ENCODE data around the gene CYP27C1.

CYP27C1 gene

DNA sequence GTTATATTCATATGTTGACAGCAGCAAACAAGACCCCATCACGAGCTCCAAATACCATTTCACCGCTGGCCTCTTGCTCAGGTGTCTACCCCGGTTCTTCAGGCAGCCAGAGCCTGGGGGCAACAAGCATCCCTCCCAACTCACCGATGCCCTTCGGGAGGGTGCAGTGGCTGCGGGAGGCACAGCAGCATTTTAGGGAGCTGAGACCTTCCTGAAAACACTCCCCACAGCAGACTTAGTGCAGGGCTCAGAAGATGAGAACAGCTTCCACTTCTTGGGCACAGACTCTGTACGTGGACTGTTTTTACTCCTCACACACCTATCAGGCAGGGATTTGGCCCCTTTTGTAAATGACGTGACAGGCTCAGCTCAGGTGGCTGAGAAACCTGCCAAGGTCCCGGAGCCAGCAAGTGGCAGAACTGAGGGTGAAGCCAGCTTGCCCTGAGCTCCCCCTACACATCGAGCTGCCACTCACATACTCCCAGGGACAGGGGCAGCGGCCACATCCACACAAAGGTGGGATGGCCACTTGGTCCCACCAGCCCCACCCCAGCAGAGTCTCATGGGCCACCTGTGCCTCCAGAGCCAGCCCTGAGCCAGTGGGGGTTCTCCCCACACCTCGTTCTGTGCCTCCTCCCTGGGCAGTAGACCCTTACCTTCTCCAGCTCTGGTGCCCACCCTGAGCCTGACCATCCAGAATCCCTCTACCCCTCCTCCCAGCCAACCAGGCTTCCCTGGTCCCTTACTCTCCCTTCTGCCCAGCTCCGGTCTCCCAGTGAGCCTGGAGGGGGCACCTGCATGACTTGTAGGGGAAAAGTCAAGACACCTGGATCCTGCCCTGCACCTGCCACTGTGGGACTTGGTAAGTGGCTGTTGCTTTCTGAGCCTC is 28.5 kb downstream of the CYP27C1 start:
- no peak for DNase-seq

DNA sequence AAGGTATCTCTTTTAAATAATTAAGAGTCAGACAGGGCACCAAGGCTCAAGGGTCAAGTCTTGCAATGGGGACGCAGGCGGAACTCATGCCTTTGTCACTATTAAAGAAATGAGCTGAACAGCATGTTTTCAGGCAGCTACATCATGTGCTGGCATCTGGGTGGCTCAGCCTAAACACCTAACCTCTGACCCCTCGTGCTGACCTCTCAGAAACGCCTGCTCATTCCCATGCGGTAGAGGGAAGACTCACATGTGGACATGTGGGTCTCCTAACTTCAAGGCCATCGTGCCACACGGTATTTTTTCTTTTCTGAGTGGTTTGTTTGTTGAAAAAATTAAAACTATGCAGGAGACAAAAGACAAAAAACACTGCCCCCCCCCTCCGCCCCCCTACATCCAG is 31.3 kb downstream of the CYP27C1 start:
- DNase-seq = no peak

DNA sequence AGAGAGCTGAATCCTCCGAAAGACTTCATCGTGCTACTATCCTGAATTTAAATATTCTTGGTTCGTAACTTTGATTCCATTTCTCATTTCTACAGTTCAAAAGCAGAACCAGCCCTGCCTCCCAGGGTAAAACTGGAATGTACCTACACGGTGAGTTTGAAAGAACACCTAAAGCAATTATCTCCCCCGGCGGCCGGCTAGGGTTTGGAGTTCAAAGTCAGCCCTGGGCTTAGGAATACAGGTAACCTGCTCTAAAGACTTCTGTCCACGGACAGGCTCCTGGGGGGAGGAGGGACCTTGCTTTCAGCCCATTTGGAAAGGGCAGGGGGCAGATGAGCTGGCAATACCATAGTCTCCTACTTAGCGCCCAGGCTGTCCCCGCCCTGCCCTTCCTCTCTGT is 32.3 kb downstream of the CYP27C1 start:
- no peak for DNase-seq

DNA sequence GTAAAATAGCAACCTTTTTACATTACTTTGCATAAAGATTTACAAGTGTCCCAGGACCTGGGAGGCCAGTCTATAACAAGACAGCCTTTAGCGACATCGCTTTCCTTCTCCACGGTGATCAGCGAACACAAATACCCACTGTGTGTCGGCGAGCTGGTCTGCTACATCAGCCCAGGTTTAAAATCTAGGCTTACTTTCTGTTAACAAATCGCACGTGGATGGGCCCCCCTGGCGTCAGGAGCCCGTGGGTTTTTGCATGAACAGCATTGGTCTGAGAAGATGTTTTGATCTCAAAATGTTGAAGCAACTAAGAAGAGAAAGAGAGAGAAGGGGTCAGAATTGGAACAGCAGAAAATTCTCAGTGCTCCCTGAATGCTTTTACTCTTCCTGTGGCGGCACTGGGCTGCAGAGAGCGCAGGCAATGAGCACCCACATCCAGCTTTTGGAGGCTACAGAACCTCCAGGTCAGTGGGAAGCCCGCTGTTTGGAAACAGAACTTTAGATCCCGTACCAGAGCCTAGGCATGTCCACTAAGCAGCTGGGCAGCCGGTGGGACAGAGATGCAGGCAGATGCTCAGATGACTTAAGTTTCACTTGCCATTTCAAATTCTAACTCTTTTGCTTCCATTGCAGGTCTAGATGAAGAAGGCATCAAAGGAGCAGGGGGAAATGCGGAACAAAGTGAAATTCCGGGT is 32.9 kb downstream of the CYP27C1 start:
- DNase-seq = no peak

GRCh38 chr2:127185705-127186104 is 34.4 kb downstream of the CYP27C1 start:
- DNase-seq = no peak

DNA sequence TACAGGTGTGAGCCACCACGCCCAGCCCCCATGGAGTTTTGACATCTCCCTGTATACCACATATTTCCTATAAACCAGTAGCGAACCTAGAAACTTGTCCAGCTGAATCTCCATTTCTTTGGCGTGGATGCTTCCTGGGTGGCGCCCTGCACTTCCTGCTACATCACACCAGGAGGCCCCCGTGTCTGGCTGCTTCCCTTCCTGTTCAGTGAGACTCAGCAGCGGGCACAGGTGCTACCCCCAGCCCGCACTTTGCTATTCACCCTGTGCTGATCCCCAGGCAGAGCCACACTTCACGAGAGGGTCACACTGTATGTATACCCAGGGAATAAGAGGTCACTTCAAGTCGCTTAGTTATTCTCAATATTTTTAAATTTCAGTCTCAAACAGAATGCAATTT is 35.0 kb downstream of the CYP27C1 start:
- no peak for DNase-seq

- no peak for DNase-seq
Observed at GRCh38 chr2:127183771-127184170, 36.3 kb downstream of the CYP27C1 start.

GRCh38 chr2:127182626-127183458 is 37.3 kb downstream of the CYP27C1 start:
- DNase-seq = no peak

DNA sequence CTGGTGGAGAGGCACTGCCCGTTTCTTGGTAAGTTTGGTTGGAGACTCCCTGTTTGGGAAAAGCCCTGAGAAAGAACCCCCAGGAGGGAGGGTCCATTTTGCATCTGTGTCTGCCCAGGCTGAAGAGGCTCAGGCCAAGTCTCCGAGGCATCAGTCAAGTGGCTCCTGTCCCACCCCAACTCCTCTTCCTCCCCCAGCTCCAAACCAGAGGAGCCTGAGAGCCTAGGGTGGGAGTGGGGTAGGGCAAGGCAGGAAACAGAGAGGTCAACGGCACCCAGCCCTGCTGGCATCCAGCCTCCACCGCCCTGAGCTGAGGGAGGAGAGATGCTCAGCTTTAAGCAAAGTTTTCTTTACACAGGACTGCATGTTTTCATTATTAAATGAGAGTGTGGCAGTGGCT is 38.2 kb downstream of the CYP27C1 start:
- no peak for DNase-seq

- DNase-seq = no peak
Observed at GRCh38 chr2:127179766-127180165, 40.3 kb downstream of the CYP27C1 start.

- DNase-seq = no peak
Observed at GRCh38 chr2:127177617-127178263, 42.4 kb downstream of the CYP27C1 start.

DNA sequence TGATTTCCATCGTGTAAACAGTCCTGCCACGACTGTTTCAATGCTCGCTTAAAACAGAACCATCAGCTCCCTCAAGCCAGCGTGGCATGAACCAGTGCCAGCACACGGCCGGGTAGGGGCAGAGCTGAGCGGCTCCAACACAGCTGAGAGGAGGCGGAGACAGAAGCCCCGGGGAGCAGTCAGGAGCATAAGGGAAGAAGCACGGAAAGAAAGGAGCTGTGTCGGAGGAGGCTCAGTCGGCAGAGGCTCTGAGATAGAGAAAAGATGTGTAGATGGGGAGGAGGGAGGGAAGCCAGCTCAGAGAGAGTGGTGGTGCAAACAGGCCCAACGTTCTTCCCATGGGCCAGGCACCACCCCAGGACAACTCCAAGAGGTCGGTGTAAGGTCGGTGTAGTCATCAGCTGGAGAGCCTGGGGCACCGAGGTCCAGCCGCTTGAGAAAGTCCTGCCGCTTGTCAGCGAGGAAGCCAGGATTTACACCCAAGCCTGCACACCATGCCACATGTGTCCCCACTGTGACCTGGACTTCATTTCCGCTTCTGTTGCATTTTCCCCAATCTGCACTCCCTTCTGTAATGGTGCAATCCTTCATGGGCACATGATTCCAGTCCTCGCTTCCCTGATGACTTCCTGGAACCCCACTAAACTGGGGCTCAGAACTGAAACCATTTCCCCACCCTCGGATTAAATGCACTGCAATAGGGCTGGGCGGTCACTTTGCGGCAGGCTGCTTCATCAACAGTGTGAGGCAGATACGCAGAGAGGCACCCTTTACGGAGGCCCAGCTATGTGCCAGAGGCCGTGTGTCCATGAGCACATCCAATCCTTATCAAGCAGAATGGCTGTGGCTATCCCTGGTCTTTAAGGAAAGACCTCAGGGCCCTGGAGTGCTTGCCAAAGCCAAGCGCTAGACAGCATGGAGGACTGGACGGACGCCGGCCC is 43.5 kb downstream of the CYP27C1 start:
- no peak for DNase-seq

DNA sequence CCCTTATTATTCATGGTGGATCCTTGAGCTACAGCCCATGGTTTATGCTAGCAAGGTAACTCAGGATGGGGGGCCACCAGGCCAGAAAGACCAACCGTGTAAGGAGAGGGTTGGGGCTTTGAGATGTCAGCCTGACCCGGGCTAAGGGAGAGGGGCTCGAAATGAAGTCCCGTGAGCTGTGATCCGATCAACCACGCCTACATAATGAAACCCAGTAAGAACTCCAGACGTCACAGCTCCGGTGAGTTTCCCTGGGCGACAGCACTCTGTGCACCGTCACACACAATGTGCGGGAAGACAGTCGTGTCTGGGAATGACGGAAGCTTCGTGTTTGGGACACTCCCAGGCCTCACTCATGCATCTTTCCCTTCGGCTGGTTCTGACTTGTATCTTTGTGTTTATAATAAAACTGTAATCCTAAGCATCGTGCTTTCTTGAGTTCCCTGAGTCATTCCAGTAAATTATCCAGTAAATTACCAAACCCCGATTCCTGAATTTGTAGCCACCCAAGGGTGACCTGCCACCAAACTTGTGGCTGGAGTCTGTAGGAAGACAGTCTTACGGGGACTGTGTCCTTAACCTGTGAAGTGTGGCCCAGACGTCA is 44.2 kb downstream of the CYP27C1 start:
- DNase-seq = no peak

DNA sequence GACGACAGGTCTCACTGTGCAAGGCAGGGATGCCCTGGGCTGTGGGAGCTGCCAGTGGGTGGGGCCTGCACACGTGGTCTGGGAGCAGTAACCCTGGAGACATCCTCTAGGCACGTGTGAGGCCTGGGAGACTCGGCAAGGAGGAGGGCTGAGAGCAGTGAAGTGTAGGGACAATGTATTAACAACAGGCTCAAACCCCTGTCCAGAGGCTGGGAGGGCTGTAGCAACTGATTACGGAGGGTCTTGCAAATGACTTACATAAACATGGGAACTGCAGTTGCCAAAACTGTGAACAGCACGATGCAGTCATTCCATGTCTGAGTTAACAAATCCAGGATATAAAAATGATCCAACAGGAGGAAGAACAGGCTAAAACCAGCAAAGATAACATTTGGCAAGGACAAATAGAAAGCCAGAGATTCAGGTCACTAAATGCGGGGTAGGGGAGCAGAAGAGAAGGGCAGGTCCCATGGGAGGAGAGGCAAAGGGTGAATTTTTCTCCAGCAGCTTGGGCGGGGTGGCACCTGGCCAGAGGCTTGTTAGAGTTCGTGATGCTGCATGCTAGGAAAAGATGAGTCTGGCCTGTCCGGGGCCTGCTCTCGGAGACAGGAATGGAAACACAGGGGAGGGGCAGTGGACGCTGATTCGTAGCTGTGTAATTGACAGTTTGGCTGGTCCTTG is 44.9 kb downstream of the CYP27C1 start:
- DNase-seq = no peak

DNA sequence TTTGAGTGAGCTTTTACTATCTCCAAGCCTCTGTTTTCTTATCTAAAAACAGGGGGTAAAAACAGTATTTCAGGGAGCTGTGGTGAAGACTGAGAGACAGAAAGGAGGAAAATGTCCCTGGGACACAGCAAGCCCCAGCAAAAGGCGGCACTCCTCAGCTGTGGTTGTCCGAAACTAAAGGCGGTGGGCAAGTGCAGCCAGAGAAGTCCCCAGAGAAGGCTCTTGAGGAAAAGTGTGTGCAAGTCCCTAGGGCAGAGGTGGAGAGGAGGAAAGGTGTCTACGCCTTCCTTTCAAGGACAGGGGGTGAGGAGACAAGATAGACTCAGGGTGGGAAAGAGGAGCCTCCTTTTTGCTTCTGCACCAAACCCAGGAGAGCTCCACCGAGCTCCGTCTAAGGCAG is 45.5 kb downstream of the CYP27C1 start:
- no peak for DNase-seq

GRCh38 chr2:127174136-127174535 is 46.0 kb downstream of the CYP27C1 start:
- DNase-seq = no peak

- DNase-seq = no peak
Observed at GRCh38 chr2:127173057-127173456, 47.0 kb downstream of the CYP27C1 start.

DNA sequence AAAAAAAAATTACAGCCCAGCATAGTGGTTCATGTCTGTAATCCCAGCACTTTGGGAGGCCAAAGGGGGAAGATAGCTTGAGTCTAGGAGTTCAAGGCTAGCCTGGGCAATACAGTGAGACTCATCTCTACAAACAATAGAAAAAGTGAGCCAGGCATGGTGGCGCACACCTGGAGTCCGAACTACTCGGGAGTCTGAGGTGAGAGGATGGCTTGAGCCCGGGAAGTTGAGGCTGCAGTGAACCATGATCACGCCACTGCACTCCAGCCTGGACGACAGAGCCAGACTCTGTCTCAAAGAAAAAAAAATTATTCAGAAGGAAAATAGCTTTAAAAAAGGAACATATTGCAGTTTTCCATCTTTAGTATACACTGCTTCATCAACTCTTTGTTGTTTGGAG is 47.8 kb downstream of the CYP27C1 start:
- DNase-seq = no peak

GRCh38 chr2:127170452-127171197 is 49.5 kb downstream of the CYP27C1 start:
- DNase-seq = no peak

DNA sequence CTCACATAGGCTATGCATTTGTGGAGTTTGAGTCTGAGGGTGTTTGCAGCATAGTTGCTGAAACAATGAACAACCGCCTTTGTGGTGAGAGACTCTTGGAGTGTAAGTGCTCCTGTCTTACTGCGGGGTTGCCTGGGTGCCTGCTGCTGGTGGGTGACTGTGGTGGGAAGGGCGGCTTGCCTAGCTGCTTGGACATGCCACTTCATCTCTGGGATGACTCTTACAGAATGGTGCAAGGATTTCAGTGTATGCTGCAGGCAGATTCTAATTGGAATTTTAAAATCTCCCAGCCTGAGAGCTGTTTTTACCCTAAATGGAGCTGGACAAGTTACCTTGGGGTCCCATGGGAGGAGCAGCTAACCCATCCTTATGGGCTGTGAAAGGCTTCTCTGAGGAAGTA is 50.1 kb downstream of the CYP27C1 start:
- no peak for DNase-seq

All from NCI-H1436 treated with DMSO at 0.1 percent for 48 hours (cell line).